Brain microvascular endothelial cell (primary cell): Measurements from ENCODE around the gene SMCO4.
"Not testable (repeated sequence)": the region's sequence is repeated elsewhere in the genome, so short reads cannot be mapped to it uniquely, and the experiment has no call there.

Experiments
- DNase-seq: peaks from one replicate; pipeline ENCODE4 v3.0.0-alpha.2; 2020
- H3K27ac ChIP-seq: fragments of 250-450 bp; sonication (Bioruptor Pico); 2 replicates; pipeline ENCODE4 v1.5.1; 2020; ENCODE audit warnings: mild to moderate bottlenecking, moderate library complexity
- H3K27me3 ChIP-seq: fragments of 250-450 bp; sonication (Bioruptor Pico); replicated peaks from 2 replicates; pipeline ENCODE4 v1.5.1; 2020; ENCODE audit warnings: mild to moderate bottlenecking
- H3K36me3 ChIP-seq: fragments of 250-450 bp; sonication (Bioruptor Pico); replicated peaks from 2 replicates; pipeline ENCODE4 v1.5.1; 2020; ENCODE audit warnings: mild to moderate bottlenecking
- H3K4me3 ChIP-seq: 2 replicates; pipeline ENCODE4 v1.5.1; 2011; ENCODE audit warnings: low read depth, mild to moderate bottlenecking, control low read depth, low read length, moderate library complexity
- in situ Hi-C: cut with HindIII; loops from 2 replicates; pipeline ENCODE4 v1.10.0; 2017; ENCODE audit warnings: low sequenced_read_pairs, low pct_ligation_motif_present
- TF ChIP-seq, protein P1 (sequence below): IDR thresholded peaks from 2 replicates; pipeline ENCODE4 v1.5.1; 2011; ENCODE audit warnings: low read depth, mild to moderate bottlenecking, moderate library complexity, low read length, control low read depth, inconsistent platforms; ENCODE audit errors: missing control alignments

SMCO4 gene

DNA sequence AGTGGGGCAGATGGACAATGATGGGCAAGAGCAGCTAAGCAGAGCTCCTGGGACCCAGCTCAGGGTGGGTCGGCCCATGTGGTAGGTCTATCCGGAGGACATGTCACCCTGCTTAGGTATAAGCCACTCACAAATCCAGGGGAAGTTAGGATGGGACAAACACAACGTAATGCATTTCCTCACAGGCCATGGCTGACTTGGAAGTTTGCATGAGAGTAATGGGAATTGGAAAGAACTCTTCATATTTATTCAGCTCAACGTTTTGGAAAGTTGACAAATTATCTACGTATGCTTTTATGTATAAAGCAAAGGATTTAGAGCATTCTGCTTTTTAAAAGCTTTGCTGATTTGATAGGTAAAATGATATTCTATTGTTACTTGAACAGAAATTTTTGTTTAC, 74.9 kb downstream of the SMCO4 start:
- no peak for DNase-seq
- TF ChIP-seq, protein P1, sequence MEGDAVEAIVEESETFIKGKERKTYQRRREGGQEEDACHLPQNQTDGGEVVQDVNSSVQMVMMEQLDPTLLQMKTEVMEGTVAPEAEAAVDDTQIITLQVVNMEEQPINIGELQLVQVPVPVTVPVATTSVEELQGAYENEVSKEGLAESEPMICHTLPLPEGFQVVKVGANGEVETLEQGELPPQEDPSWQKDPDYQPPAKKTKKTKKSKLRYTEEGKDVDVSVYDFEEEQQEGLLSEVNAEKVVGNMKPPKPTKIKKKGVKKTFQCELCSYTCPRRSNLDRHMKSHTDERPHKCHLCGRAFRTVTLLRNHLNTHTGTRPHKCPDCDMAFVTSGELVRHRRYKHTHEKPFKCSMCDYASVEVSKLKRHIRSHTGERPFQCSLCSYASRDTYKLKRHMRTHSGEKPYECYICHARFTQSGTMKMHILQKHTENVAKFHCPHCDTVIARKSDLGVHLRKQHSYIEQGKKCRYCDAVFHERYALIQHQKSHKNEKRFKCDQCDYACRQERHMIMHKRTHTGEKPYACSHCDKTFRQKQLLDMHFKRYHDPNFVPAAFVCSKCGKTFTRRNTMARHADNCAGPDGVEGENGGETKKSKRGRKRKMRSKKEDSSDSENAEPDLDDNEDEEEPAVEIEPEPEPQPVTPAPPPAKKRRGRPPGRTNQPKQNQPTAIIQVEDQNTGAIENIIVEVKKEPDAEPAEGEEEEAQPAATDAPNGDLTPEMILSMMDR: no peak
- Histone ChIP-seq H3K36me3 (no peaks in the 10 kb centered on the region), H3K27me3 (no peaks in the 10 kb centered on the region), H3K4me3 (no peak overlapping the region), H3K27ac (no peak overlapping the region)
- in situ Hi-C loops: no loop called here

DNA sequence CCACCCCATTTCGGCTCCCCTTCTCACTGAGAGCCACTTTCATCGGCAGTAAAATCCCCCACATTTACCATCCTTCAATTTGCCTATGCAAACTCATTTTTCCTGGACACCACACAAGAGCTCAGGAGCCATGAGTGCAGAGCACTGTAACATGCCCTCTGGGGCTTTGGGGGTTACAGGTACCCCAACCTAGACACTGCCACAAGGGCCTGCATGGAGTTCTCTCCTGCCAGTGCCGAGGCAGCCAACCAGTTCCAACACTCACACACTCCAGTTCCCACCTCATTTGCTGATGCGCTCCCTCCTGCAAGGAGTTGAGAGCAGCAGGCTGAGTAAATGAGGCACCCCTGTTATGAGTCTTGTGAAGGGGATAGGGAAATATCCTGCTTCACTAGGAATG, 76.1 kb downstream of the SMCO4 start:
- in situ Hi-C loops: no loop called here
- TF ChIP-seq, protein P1: no peak

DNA sequence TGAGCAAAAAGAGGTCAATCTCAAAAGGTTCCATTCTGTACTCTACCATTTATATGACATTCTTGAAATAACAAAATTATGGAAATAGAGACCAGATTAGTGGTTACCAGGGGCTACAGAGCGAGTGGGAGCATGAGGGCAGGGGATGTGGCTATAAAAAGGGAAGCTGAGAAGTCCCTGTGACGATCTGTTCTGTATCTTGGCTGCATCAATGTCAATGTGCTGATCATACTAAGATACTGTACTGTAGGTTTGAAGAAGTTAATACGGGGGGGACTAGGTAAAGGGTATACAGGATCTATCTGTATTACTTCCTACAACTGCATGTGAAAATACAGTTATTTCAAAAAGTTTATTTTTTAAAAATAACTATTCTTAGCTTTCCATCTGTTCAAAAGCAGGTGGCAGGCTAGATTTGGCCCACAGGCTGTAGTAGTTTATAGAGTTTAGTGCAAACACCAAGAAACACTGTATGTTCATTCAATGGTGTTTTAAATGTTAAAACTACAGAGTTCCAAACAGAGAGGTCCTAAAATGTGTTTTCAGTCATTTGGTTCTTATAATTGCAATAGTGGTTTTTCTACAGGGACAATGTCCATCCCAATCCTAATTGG, 78.2 kb downstream of the SMCO4 start:
- no peak for DNase-seq
- TF ChIP-seq, protein P1: no peak
- Histone ChIP-seq H3K36me3 (no peaks in the 10 kb centered on the region), H3K27ac (no peak overlapping the region), H3K27me3 (no peaks in the 10 kb centered on the region), H3K4me3 (no peak overlapping the region)
- in situ Hi-C loops: no loop called here

More for the DNA sequence above, 76.1 kb downstream of the SMCO4 start:
- Histone ChIP-seq H3K36me3 (no peaks in the 10 kb centered on the region), H3K27me3 (no peaks in the 10 kb centered on the region), H3K4me3 (no peak overlapping the region), H3K27ac (no peak overlapping the region)
- no peak for DNase-seq

DNA sequence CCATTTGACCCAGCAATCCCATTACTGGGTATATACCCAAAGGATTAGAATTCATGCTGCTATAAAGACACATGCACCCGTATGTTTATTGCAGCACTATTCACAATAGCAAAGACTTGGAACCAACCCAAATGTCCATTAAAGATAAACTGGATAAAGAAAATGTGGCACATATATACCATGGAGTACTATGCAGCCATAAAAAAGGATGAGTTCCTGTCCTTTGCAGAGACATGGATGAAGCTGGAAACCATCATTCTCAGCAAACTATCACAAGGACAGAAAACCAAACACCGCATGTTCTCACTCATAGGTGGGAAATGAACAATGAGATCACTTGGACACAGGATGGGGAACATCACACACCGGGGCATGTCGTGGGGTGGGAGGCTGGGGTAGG, 79.5 kb downstream of the SMCO4 start:
- in situ Hi-C loops, H3K27ac ChIP-seq, H3K27me3 ChIP-seq, DNase-seq, H3K4me3 ChIP-seq, H3K36me3 ChIP-seq: not testable (repeated sequence)

DNA sequence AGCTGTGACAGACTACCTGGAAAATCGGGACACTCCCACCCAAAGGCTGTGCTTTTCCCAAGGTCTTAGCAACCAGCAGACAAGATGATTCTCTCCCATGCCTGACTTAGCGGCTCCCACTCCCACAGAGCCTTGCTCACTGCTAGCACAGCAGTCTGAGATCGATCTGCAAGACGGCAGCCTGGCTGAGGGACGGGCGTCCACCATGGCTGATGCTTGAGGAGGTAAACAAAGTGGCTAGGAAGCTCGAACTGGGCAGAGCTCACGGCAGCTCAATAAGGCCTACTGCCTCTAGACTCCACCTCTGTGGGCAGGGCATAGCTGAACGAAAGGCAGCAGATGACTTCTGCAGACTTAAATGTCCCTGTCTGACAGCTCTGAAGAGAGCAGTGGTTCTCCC, 84.9 kb downstream of the SMCO4 start:
- Histone ChIP-seq H3K4me3 (no peak overlapping the region), H3K36me3 (no peaks in the 10 kb centered on the region), H3K27me3 (no peaks in the 10 kb centered on the region), H3K27ac (no peak overlapping the region)
- no peak for DNase-seq
- TF ChIP-seq, protein P1: no peak
- in situ Hi-C loops: no loop called here

DNA sequence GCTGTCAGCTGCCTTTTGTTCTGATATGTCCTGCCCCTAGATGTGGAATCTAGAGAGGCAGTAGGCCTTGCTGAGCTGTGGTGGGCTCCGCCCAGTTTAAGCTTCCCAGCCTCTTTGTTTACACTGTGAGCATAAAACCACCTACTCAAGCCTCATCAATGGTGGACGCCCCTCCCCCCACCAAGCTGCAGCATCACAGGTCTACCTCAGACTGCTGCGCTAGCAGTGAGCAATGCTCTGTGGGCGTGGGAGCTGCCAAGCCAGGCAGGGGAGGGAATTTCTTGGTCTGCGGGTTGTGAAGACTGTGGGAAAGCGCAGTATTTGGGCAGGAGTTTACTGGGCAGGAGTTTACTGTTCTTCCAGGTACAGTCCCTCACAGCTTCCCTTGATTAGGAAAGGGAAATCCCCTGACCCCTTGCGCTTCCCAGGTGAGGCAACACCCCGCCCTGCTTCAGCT, 98.5 kb downstream of the SMCO4 start:
- no peaks in the 10 kb centered on the region for H3K27me3 ChIP-seq
- no peak overlapping the region for H3K4me3 ChIP-seq
- H3K36me3 ChIP-seq: no peaks in the 10 kb centered on the region
- peak; percentile 10 for DNase-seq
- H3K27ac ChIP-seq: no peak overlapping the region
- in situ Hi-C loops: no loop called here
- TF ChIP-seq, protein P1: no peak

DNA sequence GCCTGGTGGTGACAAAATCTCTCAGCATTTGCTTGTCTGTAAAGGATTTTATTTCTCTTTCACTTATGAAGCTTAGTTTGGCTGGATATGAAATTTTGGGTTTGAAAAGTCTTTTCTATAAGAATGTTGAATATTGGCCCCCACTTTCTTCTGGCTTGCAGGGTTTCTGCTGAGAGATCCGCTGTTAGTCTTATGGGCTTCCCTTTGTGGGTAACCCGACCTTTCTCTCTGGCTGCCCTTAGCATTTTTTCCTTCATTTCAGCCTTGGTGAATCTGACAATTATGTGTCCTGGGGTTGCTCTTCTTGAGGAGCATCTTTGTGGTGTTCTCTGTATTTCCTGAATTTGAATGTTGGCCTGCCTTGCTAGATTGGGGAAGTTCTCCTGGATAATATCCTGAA, 100.0 kb downstream of the SMCO4 start:
- H3K27me3 ChIP-seq, in situ Hi-C loops, DNase-seq: not testable (repeated sequence)

More for the DNA sequence above, 100.0 kb downstream of the SMCO4 start:
- not testable (repeated sequence) for H3K27ac ChIP-seq, H3K36me3 ChIP-seq, H3K4me3 ChIP-seq
